CD4-positive, CD25-positive, alpha-beta regulatory T cell (primary cell): Measurements from ENCODE around the gene LHX4. TPM values are rescaled to one million over a fixed set of nuclear protein-coding genes. Genes with fewer than 3 reads are reported as not detected.

ENCODE experiments used
- ATAC-seq, 2 donors: fragments of 150-1000 bp; cut with Tn5 transposase; one replicate each; pipeline ENCODE4 v1.10.0; 2021; ENCODE audit warnings: low read depth in 2 of 2, moderate number of reproducible peaks in 2 of 2, moderate library complexity in 1 of 2
- DNase-seq, 3 donors: peaks; one replicate each; pipeline versions ENCODE4 v3.0.0 to v3.0.0-alpha.2; 2012 to 2022; ENCODE audit warnings: mixed read lengths in 1 of 3
- H3K27ac ChIP-seq: one replicate; pipeline ENCODE4 v1.7.0; 2013; ENCODE audit warnings: mild to moderate bottlenecking, low read length; ENCODE audit not compliant: insufficient read depth, poor library complexity, severe bottlenecking
- H3K27me3 ChIP-seq: one replicate; pipeline ENCODE4 v1.7.0; 2013; ENCODE audit warnings: low read length; ENCODE audit not compliant: control insufficient read depth, insufficient read depth
- H3K36me3 ChIP-seq: one replicate; pipeline ENCODE4 v1.7.0; 2013; ENCODE audit warnings: mild to moderate bottlenecking, low read length, moderate library complexity; ENCODE audit not compliant: control insufficient read depth, insufficient read depth
- H3K4me1 ChIP-seq: 2 replicates; pipeline ENCODE4 v1.7.0; 2013; ENCODE audit warnings: mild to moderate bottlenecking, low read length; ENCODE audit not compliant: insufficient read depth, control insufficient read depth, poor library complexity, severe bottlenecking
- H3K4me3 ChIP-seq: one replicate; pipeline ENCODE4 v1.7.0; 2013; ENCODE audit warnings: low read depth, mild to moderate bottlenecking, low read length, moderate library complexity
- H3K9me3 ChIP-seq, 2 experiments: 1 replicate in 1 of 2; 2 replicates in 1 of 2; pipeline ENCODE4 v1.7.0; 2013; ENCODE audit warnings: low read length in 2 of 2, mild to moderate bottlenecking in 1 of 2, moderate library complexity in 1 of 2; ENCODE audit not compliant: control insufficient read depth in 2 of 2
- H3K27ac Mint-ChIP-seq, 3 donors: one replicate each; pipeline ENCODE4 v1.8.0; 2020 to 2022; ENCODE audit warnings: mild to moderate bottlenecking in 3 of 3, mixed read lengths in 3 of 3, moderate library complexity in 2 of 3
- H3K27me3 Mint-ChIP-seq: one replicate; pipeline ENCODE4 v1.8.0; 2022; ENCODE audit warnings: mild to moderate bottlenecking, mixed read lengths
- H3K36me3 Mint-ChIP-seq: one replicate; pipeline ENCODE4 v1.8.0; 2020; ENCODE audit warnings: mixed read lengths
- H3K4me1 Mint-ChIP-seq, 4 donors: one replicate each; pipeline ENCODE4 v1.8.0; 2020 to 2022; ENCODE audit warnings: mixed read lengths in 4 of 4, mild to moderate bottlenecking in 1 of 4
- H3K4me3 Mint-ChIP-seq, 4 donors: one replicate each; pipeline ENCODE4 v1.8.0; 2020 to 2022; ENCODE audit warnings: mild to moderate bottlenecking in 4 of 4, mixed read lengths in 4 of 4, moderate library complexity in 3 of 4
- H3K9me3 Mint-ChIP-seq, 7 donors: one replicate each; pipeline ENCODE4 v1.8.0; 2020 to 2022; ENCODE audit warnings: mixed read lengths in 7 of 7, mild to moderate bottlenecking in 3 of 7, moderate library complexity in 2 of 7
- polyA plus RNA-seq, 4 donors: library from polyadenylated mRNA; unstranded; fragments of 300-500 nt; fragmentation: Illumina TruSeq; gene quantifications; one replicate each; pipeline ENCODE4 v1.2.3, GENCODE V29; 2021
- total RNA-seq: library from RNA; stranded (reverse); gene quantifications from one replicate; pipeline ENCODE4 v1.2.3, GENCODE V29; 2022

The LHX4 gene
- total and polyA plus RNA-seq, 5 donors from 2014 or later = 0.17 to 0.32 (median 0.28) TPM; not detected in 1

GRCh38 chr1:180241716-180242544 is 11.9 kb downstream of the LHX4 start:
- DNase-seq = no peak
- Mint-ChIP-seq H3K4me1 (peaks cover 0 to 10% (median 2%) of the 10 kb centered on the region in 4 donors), H3K9me3 (peaks cover 0 to 3% (median 0%) of the 10 kb centered on the region in 7 donors), H3K36me3 (no peaks in the 10 kb centered on the region), H3K27me3 (peaks cover 82% of the 10 kb centered on the region), H3K27ac (no peak overlapping the region), H3K4me3 (no peak overlapping the region)
- Histone ChIP-seq H3K27ac (no peak overlapping the region), H3K4me3 (no peak overlapping the region), H3K9me3 (no peaks in the 10 kb centered on the region), H3K4me1 (no peaks in the 10 kb centered on the region), H3K27me3 (peaks cover 46% of the 10 kb centered on the region), H3K36me3 (no peaks in the 10 kb centered on the region)
- no peak for ATAC-seq

GRCh38 chr1:180243517-180244221 is 13.6 kb downstream of the LHX4 start:
- Mint-ChIP-seq H3K4me1 (peaks cover 0 to 1% (median 0%) of the 10 kb centered on the region in 4 donors), H3K36me3 (no peaks in the 10 kb centered on the region), H3K27ac (no peak overlapping the region), H3K9me3 (peaks cover 0 to 3% (median 0%) of the 10 kb centered on the region in 7 donors), H3K27me3 (peaks cover 72% of the 10 kb centered on the region), H3K4me3 (no peak overlapping the region)
- ATAC-seq (no peak), DNase-seq (no peak)
- peaks cover 30% of the 10 kb centered on the region for H3K27me3 ChIP-seq
- no peak overlapping the region for H3K4me3 ChIP-seq
- no peaks in the 10 kb centered on the region for H3K4me1 ChIP-seq
- no peak overlapping the region for H3K27ac ChIP-seq
- H3K36me3 ChIP-seq = no peaks in the 10 kb centered on the region
- no peaks in the 10 kb centered on the region for H3K9me3 ChIP-seq

DNA sequence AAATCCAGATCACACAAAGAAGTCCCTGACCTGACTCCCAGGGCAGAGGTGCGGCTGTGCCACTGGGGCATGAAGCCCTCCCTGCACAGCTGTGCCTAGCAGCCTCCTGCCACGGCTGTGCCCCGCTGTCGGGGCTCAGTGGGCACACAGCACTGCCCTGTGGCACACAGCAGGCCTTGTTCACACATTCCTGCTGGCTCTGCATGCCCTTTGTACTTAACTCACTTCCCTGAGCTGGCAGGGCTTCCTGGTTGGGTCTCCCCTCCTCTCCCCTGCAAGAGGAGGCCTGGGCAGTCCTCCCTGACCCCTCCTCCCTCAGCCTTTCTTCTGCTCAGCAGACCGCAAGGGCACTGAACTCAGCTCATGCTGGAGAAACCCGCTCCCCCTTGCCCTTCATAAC is 14.8 kb downstream of the LHX4 start:
- no peak for ATAC-seq
- H3K9me3 Mint-ChIP-seq = peaks cover 0 to 1% (median 0%) of the 10 kb centered on the region in 7 donors
- H3K27ac Mint-ChIP-seq = no peak overlapping the region
- no peak overlapping the region for H3K4me3 Mint-ChIP-seq
- H3K9me3 ChIP-seq = no peaks in the 10 kb centered on the region
- no peak for DNase-seq
- no peaks in the 10 kb centered on the region for H3K4me1 Mint-ChIP-seq
- no peaks in the 10 kb centered on the region for H3K4me1 ChIP-seq
- no peak overlapping the region for H3K4me3 ChIP-seq
- no peak overlapping the region for H3K27ac ChIP-seq
- no peaks in the 10 kb centered on the region for H3K36me3 ChIP-seq
- peaks cover 19% of the 10 kb centered on the region for H3K27me3 ChIP-seq
- H3K36me3 Mint-ChIP-seq = no peaks in the 10 kb centered on the region
- H3K27me3 Mint-ChIP-seq = peaks cover 63% of the 10 kb centered on the region

GRCh38 chr1:180246579-180246978 is 16.5 kb downstream of the LHX4 start:
- Mint-ChIP-seq H3K36me3 (no peaks in the 10 kb centered on the region), H3K4me1 (no peaks in the 10 kb centered on the region), H3K9me3 (no peaks in the 10 kb centered on the region), H3K27ac (no peak overlapping the region), H3K27me3 (peaks cover 48% of the 10 kb centered on the region), H3K4me3 (no peak overlapping the region)
- no peaks in the 10 kb centered on the region for H3K36me3 ChIP-seq
- peaks cover 8% of the 10 kb centered on the region for H3K27me3 ChIP-seq
- no peaks in the 10 kb centered on the region for H3K4me1 ChIP-seq
- no peak overlapping the region for H3K27ac ChIP-seq
- H3K4me3 ChIP-seq = no peak overlapping the region
- H3K9me3 ChIP-seq = no peaks in the 10 kb centered on the region
- DNase-seq = no peak
- no peak for ATAC-seq

DNA sequence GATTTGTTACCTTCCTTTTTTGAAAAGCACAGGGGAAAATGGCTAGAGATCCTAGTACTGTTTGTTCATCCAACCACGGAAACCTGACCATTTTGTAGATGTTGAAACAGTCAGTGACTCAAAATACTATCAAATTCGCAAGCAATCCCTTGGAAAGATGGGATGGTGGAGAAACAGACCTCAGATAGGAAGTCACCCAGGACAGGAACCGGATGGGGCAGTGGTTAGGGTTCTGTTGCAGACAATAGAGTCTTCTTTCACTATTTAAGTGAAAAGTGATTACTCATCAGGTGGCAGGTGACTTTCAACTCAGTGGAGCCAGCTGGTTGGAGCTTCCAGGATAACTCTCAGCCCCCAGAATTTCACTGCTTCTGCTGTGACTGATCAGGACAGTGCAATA is 17.0 kb downstream of the LHX4 start:
- Histone ChIP-seq H3K36me3 (no peaks in the 10 kb centered on the region), H3K4me3 (no peak overlapping the region), H3K27ac (no peak overlapping the region), H3K9me3 (no peaks in the 10 kb centered on the region), H3K27me3 (peaks cover 5% of the 10 kb centered on the region), H3K4me1 (no peaks in the 10 kb centered on the region)
- no peaks in the 10 kb centered on the region for H3K9me3 Mint-ChIP-seq
- H3K36me3 Mint-ChIP-seq = no peaks in the 10 kb centered on the region
- no peak overlapping the region for H3K27ac Mint-ChIP-seq
- peaks cover 49% of the 10 kb centered on the region for H3K27me3 Mint-ChIP-seq
- DNase-seq (no peak), ATAC-seq (no peak)
- no peak overlapping the region for H3K4me3 Mint-ChIP-seq
- H3K4me1 Mint-ChIP-seq = no peaks in the 10 kb centered on the region

DNA sequence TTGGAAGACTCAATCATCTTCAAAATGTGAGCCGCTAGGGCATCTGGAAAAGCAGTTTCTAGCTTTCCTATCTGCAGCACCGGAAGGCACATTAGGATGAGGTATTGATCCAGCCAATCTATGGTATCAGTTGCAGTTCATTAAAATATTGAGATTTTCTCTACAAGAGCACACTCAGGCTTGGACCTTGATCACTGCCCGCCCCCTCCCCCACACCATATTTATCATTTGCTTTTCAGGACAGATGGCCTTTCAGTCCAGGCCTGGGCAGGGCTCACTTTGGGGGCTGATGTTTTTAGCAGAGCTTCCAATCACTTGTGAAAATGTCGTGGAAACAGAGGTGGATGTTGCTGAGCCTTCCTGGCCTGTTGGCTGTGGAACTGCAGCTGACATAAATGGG is 17.5 kb downstream of the LHX4 start:
- Mint-ChIP-seq H3K4me3 (no peak overlapping the region), H3K27ac (no peak overlapping the region), H3K36me3 (no peaks in the 10 kb centered on the region), H3K9me3 (no peaks in the 10 kb centered on the region), H3K27me3 (peaks cover 44% of the 10 kb centered on the region), H3K4me1 (peaks cover 0 to 2% (median 1%) of the 10 kb centered on the region in 4 donors)
- DNase-seq = no peak
- ATAC-seq = no peak
- Histone ChIP-seq H3K36me3 (no peaks in the 10 kb centered on the region), H3K9me3 (no peaks in the 10 kb centered on the region), H3K4me3 (no peak overlapping the region), H3K27ac (no peak overlapping the region), H3K27me3 (peaks cover under 1% of the 10 kb centered on the region), H3K4me1 (no peaks in the 10 kb centered on the region)

DNA sequence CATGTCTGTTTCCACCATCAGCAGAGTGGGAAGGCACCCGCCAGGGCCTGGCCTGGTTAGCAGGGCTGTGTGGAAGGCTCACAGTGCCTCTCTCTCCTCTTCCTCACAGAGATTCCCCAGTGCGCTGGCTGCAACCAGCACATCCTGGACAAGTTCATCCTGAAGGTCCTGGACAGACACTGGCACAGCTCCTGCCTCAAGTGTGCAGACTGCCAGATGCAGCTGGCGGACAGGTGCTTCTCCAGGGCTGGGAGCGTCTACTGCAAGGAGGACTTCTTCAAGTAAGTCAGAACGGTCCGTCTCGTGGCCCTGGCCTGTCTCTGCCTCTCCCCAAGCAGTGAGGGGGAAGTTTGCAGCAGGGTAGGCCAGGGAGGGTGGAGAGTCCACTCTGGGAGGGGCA is 18.1 kb downstream of the LHX4 start:
- H3K27me3 Mint-ChIP-seq = peaks cover 38% of the 10 kb centered on the region
- no peak overlapping the region for H3K27ac Mint-ChIP-seq
- no peaks in the 10 kb centered on the region for H3K36me3 ChIP-seq
- ATAC-seq (no peak), DNase-seq (no peak)
- H3K27ac ChIP-seq = no peak overlapping the region
- H3K4me3 Mint-ChIP-seq = no peak overlapping the region
- H3K4me1 Mint-ChIP-seq = peaks cover 0 to 5% (median 2%) of the 10 kb centered on the region in 4 donors
- H3K9me3 Mint-ChIP-seq = no peaks in the 10 kb centered on the region
- H3K4me3 ChIP-seq = no peak overlapping the region
- no peaks in the 10 kb centered on the region for H3K4me1 ChIP-seq
- no peaks in the 10 kb centered on the region for H3K27me3 ChIP-seq
- no peaks in the 10 kb centered on the region for H3K9me3 ChIP-seq
- H3K36me3 Mint-ChIP-seq = no peaks in the 10 kb centered on the region
